GM08714 (cell line): Measurements from ENCODE around the gene DPP6.

ENCODE experiments used
- H3K4me3 ChIP-seq: fragments of 200-500 bp; sonication (Bioruptor generic); 2 replicates; pipeline ENCODE4 v1.5.1; 2014; ENCODE audit warnings: mild to moderate bottlenecking, low read length, inconsistent platforms
- ZNF274 ChIP-seq: IDR thresholded peaks from 2 replicates; pipeline ENCODE4 v1.6.1; 2012; ENCODE audit warnings: mild to moderate bottlenecking, low read depth, low read length

The DPP6 gene

DNA sequence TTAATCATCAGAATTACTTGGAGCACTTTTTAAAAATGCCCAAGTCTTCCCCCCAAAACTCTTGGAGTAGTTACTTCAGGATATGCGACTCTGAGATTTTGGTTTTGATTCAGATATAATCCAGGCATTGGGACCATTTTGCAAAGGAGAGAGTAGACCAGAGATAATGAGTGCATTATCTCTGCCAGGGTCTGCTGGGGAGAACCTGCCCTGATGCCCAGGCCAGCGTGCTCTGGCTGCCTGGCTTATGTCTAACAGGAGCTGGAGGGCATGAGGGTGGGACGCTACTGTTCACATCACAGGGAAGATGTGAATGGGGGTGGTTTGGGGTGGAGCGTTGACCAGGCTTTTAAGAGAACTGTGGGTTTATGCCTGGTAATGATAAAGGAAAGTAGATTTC lies 336.2 kb downstream of the DPP6 start:
- H3K4me3 ChIP-seq: no peak overlapping the region
- no peak for TF ChIP-seq ZNF274

DNA sequence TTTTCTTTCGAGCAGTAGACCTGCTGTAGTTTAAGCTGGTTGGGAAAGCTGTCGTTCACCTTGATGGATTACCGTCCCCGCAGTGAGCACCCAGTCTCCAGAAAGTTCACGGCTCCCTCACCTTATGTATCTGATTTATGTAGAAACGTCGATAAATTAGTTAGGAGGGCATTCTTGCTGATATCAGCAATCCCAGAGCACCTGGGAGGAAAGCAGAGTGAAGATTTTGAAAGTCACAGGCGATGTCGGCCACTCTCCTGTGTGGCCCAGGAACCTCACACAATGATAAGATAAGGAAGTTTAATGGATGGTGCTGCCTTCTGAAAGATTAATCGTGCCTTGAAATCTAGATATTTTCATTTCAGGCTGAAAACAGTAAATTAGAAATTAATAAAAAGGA lies 336.8 kb downstream of the DPP6 start:
- no peak overlapping the region for H3K4me3 ChIP-seq
- TF ChIP-seq ZNF274: no peak

GRCh38 chr7:154390961-154391360 lies 338.8 kb downstream of the DPP6 start:
- no peak overlapping the region for H3K4me3 ChIP-seq
- TF ChIP-seq ZNF274: no peak

DNA sequence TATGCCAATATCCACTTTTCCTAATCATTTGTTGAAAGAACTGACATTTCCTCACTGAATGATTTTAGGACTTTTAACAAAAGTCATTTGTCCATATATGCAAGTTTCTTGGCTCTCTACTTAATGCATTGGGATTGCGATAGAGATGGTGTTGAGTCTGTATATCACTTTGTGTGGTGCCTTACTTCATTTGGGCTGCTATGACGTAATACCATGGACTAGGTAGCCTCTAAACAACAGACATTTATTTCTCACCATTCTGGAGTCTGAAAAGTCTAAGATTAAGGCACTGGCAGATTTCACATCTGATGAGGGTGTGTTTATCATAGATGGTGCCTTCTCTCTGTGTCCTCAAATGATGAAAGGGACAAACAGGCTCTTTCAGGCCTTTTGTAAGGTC lies 342.6 kb downstream of the DPP6 start:
- TF ChIP-seq ZNF274: no peak
- no peak overlapping the region for H3K4me3 ChIP-seq

- H3K4me3 ChIP-seq: no peak overlapping the region
- TF ChIP-seq ZNF274: no peak
Observed at GRCh38 chr7:154406312-154406711, 354.1 kb downstream of the DPP6 start.

DNA sequence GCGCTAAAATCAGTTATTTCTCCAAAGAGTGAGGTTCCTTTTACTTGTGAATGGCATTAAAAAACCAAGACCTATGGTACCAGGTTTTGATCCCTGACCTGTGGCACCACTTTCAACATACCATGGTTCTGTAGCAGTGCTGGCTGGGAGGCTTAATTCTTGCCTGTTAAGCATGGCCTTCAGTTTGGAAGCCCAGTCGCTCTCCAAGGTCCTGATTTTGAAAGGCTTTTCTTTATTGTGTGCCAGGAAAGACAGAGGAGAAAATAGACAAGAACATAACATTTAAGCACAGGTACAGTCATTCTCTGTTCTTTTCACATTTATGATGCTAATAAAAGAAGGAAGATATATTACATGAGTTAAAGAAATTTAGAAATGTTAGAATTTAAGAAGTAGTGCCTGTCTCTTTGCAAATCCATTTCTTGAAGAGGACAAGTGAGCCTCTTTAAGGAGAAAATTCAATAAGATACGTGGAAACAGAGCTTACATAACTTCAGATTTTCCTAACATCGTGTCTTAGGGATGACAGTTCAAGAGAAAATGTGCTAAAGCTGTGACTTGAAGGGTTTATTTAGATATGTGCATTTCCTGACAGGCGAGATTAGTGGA lies 357.6 kb downstream of the DPP6 start:
- H3K4me3 ChIP-seq: no peak overlapping the region
- no peak for TF ChIP-seq ZNF274

DNA sequence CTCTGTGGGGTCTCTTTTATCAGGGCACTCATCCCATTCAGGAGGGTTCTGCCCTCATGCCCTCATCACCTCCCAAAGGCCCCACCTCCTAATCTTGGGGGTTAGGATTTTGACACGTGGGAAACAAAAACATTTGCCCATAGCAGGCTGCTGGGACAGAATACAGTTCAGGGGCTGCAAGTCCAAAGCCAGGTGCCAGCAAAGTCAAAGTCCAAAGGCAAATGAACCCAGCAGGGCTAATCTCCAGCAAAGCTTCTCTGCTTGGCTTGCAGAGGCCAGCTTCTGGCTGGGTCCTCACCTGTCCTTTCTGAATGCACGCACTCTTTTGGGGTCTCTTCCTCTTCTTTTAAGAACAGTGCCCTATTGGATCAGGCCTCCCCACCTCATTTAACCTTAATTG lies 359.9 kb downstream of the DPP6 start:
- H3K4me3 ChIP-seq: no peak overlapping the region
- no peak for TF ChIP-seq ZNF274

DNA sequence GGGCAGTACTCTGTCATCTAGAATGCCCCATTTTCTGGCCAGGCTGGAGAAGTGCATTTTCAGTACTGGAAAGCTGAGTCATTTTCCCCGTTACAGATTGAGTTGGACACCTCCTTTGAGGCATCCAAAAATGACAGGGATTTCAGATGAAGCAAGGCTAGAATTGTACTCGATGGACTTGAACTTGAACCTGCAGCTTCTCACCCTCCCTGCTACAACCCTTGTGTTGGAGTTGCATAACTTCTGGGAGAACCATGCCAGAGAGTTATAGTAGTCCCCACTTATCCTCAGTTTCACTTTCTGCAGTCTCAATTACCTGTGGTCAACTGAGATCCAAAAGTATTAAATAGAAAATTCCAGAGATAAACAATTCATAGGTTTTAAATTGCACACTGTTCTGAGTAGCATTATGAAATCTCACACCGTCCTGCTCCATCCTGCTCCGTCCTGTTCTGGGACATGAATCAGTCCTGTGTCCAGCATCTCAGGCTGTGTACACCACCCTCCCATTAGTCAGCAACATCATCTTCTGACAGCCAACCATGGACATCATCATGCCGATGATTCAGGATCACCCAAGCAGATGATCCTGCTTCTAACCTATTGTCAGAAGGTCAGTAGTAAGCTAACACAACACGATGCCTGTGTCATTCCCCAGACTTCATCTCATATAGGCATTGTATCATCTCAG lies 363.7 kb downstream of the DPP6 start:
- H3K4me3 ChIP-seq: no peak overlapping the region
- no peak for TF ChIP-seq ZNF274

DNA sequence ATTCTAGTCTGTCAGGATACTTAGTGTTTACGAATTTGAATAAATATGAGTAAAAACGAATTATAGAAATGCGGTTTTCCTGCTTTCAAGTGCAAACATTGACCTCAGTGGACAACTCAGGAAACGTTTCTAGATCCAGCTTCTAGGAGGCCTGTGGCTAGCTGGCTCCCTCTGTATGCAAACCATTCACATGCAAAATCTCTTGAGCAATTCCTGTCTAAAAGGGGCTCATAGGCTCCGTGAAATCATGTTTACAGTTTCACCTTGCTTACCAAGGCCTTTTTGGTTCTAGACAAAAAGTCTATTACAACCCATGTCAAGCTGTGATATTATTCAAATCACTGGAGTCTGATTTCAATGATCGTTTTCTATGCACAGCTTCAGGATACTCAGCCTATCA lies 364.5 kb downstream of the DPP6 start:
- TF ChIP-seq ZNF274: no peak
- H3K4me3 ChIP-seq: no peak overlapping the region

DNA sequence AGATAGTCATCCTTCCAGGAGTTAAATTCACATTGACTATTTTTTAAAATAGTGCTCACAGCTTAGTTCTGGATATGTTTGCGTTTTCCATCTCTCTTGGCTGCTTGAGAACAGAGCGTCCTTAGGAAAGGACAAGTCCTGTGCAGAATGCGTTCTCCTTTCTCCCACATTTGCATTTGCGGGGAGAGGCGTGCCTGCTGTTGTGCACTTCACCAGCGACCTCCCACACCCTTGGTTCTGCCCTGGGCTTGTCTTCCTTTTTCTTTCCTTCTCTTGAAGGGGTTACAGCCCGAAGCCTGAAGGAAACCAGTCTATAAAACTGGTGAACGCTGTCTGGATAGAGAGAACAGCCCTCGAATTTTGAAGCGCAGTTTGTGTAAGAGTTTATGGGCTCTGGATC lies 367.1 kb downstream of the DPP6 start:
- no peak overlapping the region for H3K4me3 ChIP-seq
- no peak for TF ChIP-seq ZNF274

- no peak overlapping the region for H3K4me3 ChIP-seq
- TF ChIP-seq ZNF274: no peak
Observed at GRCh38 chr7:154423231-154423630, 371.0 kb downstream of the DPP6 start.

DNA sequence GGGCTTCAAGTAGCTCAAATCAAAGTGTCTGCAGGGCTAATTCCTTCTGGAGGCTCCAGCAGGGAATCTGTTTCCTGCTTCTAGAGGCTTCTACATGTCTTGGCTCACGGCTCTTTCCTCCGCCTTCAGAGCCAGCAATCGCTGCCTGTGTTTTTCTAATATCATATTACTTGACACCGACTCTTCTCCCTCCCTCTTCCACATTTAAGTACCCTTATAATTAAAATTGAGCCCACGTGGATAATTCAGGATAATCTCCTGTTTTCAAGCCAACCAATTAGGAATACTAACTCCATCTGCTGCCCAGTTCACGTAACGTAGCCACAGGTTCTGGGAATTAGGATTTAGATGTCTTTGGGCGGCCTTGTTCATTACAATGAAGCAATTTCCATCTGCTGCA lies 372.2 kb downstream of the DPP6 start:
- no peak for TF ChIP-seq ZNF274
- H3K4me3 ChIP-seq: no peak overlapping the region

GRCh38 chr7:154425271-154425670 lies 373.1 kb downstream of the DPP6 start:
- no peak for TF ChIP-seq ZNF274
- H3K4me3 ChIP-seq: no peak overlapping the region

DNA sequence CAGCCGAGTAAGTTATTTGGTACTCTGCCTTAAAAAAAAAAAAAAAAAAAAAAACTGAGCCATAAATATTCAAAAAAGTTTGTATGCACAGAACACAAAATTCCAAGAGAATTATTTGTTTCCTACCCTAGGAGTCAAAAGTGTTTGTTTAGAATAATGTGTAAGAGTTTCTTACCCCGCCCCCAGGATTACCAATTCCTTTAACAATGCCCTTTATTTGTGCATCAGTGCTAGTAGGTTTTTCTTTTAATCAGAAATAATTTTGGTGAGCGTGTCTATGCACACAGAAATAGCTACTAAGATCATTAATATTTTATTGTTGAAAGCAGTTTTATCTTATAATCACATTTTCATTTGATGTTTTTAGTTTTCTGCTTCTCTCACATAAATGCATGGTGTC lies 374.6 kb downstream of the DPP6 start:
- no peak overlapping the region for H3K4me3 ChIP-seq
- TF ChIP-seq ZNF274: no peak

GRCh38 chr7:154427533-154427932 lies 375.3 kb downstream of the DPP6 start:
- no peak overlapping the region for H3K4me3 ChIP-seq
- TF ChIP-seq ZNF274: no peak
